ENCODE results near the gene JAKMIP1. TPM values are rescaled to one million over a fixed set of nuclear protein-coding genes. Genes with fewer than 3 reads are reported as not detected.

Gene JAKMIP1
- polyA plus RNA-seq, 1 donor from 2014 or later = 15.3 TPM

GRCh38 chr4:6184169-6184568 lies 16.2 kb downstream of the JAKMIP1 start:
- Histone ChIP-seq H3K27me3 (ENCODE audit: insufficient read depth, low read depth, low read length) (no peaks in the 10 kb centered on the region), H3K36me3 (ENCODE audit: insufficient read depth, low read length) (no peaks in the 10 kb centered on the region), H3K9ac (ENCODE audit: low read length) (no peak overlapping the region), H3K4me2 (ENCODE audit: low read length) (no peak overlapping the region), H3K9me2 (ENCODE audit: insufficient read depth, low read length) (no peaks in the 10 kb centered on the region), H3K9me3 (ENCODE audit: low read length) (peaks cover 3% of the 10 kb centered on the region), H3F3A (ENCODE audit: insufficient read depth, low read length, poor library complexity, severe bottlenecking) (no peaks in the 10 kb centered on the region), H2AFZ (ENCODE audit: low read depth, low read length) (no peak overlapping the region), H3K27ac (ENCODE audit: low read length) (no peak overlapping the region), H3K79me2 (replicated peaks; ENCODE audit: insufficient read depth, low read length) (no peaks in the 10 kb centered on the region), H3K4me3 (ENCODE audit: low read length) (no peak overlapping the region), H4K20me1 (ENCODE audit: insufficient read depth) (no peaks in the 10 kb centered on the region)
- TF ChIP-seq EP300 (conservative IDR thresholded peaks at IDR 0.05; ENCODE audit: poor library complexity, severe bottlenecking) = no peak
- TF ChIP-seq TAF1 (IDR thresholded peaks at IDR 0.05; ENCODE audit: low read depth) = no peak
- no peak for TF ChIP-seq EZH2 (IDR thresholded peaks at IDR 0.05; ENCODE audit: borderline replicate concordance, insufficient read depth, low read length, poor library complexity, severe bottlenecking)

- H3K4me3 ChIP-seq (ENCODE audit: low read length) = no peak overlapping the region
- no peaks in the 10 kb centered on the region for H3K27me3 ChIP-seq (ENCODE audit: insufficient read depth, low read depth, low read length)
- H3K79me2 ChIP-seq (replicated peaks; ENCODE audit: insufficient read depth, low read length) = no peaks in the 10 kb centered on the region
- H4K20me1 ChIP-seq (ENCODE audit: insufficient read depth) = no peaks in the 10 kb centered on the region
- TF ChIP-seq CTCF (IDR thresholded peaks at IDR 0.05; ENCODE audit: poor library complexity, severe bottlenecking) (no peak), EZH2 (IDR thresholded peaks at IDR 0.05; ENCODE audit: borderline replicate concordance, insufficient read depth, low read length, poor library complexity, severe bottlenecking) (no peak), POLR2AphosphoS5 (IDR thresholded peaks at IDR 0.05) (no peak), REST (IDR thresholded peaks at IDR 0.05; ENCODE audit: borderline replicate concordance) (no peak)
- H3K9me2 ChIP-seq (ENCODE audit: insufficient read depth, low read length) = no peaks in the 10 kb centered on the region
- no peak overlapping the region for H3K4me2 ChIP-seq (ENCODE audit: low read length)
- no peak overlapping the region for H3K9ac ChIP-seq (ENCODE audit: low read length)
- no peaks in the 10 kb centered on the region for H3F3A ChIP-seq (ENCODE audit: insufficient read depth, low read length, poor library complexity, severe bottlenecking)
- no peak overlapping the region for H2AFZ ChIP-seq (ENCODE audit: low read depth, low read length)
- H3K36me3 ChIP-seq (ENCODE audit: insufficient read depth, low read length) = no peaks in the 10 kb centered on the region
- H3K9me3 ChIP-seq (ENCODE audit: low read length) = peaks cover 3% of the 10 kb centered on the region
- no peak overlapping the region for H3K27ac ChIP-seq (ENCODE audit: low read length)
Measured at GRCh38 chr4:6183740-6184139, 16.6 kb downstream of the JAKMIP1 start.

- no peak overlapping the region for H3K9ac ChIP-seq (ENCODE audit: low read length)
- TF ChIP-seq EP300 (conservative IDR thresholded peaks at IDR 0.05; ENCODE audit: poor library complexity, severe bottlenecking) (no peak), TAF1 (IDR thresholded peaks at IDR 0.05; ENCODE audit: low read depth) (no peak), MXI1 (conservative IDR thresholded peaks at IDR 0.05; ENCODE audit: poor library complexity, severe bottlenecking) (no peak), SMC3 (conservative IDR thresholded peaks at IDR 0.05; ENCODE audit: poor library complexity) (no peak), CTCF (IDR thresholded peaks at IDR 0.05; ENCODE audit: poor library complexity, severe bottlenecking) (no peak), POLR2AphosphoS5 (IDR thresholded peaks at IDR 0.05) (no peak), RAD21 (conservative IDR thresholded peaks at IDR 0.05) (no peak), EZH2 (IDR thresholded peaks at IDR 0.05; ENCODE audit: borderline replicate concordance, insufficient read depth, low read length, poor library complexity, severe bottlenecking) (no peak)
Measured at GRCh38 chr4:6182376-6183280, 17.7 kb downstream of the JAKMIP1 start.

More at GRCh38 chr4:6182376-6183280, 17.7 kb downstream of the JAKMIP1 start:
- H3K79me2 ChIP-seq (replicated peaks; ENCODE audit: insufficient read depth, low read length) = no peaks in the 10 kb centered on the region
- H2AFZ ChIP-seq (ENCODE audit: low read depth, low read length) = no peak overlapping the region
- H3K4me3 ChIP-seq (ENCODE audit: low read length) = no peak overlapping the region
- H3K27ac ChIP-seq (ENCODE audit: low read length) = no peak overlapping the region
- no peak overlapping the region for H3K4me2 ChIP-seq (ENCODE audit: low read length)
- H3F3A ChIP-seq (ENCODE audit: insufficient read depth, low read length, poor library complexity, severe bottlenecking) = no peaks in the 10 kb centered on the region
- H3K36me3 ChIP-seq (ENCODE audit: insufficient read depth, low read length) = no peaks in the 10 kb centered on the region
- no peaks in the 10 kb centered on the region for H4K20me1 ChIP-seq (ENCODE audit: insufficient read depth)
- peaks cover 3% of the 10 kb centered on the region for H3K9me3 ChIP-seq (ENCODE audit: low read length)
- no peaks in the 10 kb centered on the region for H3K9me2 ChIP-seq (ENCODE audit: insufficient read depth, low read length)
- H3K27me3 ChIP-seq (ENCODE audit: insufficient read depth, low read depth, low read length) = no peaks in the 10 kb centered on the region

Data from neural cell (in vitro differentiated cells).